Cardiac muscle cell (in vitro differentiated cells and primary cell): ENCODE data around the gene RMND5A. TPM values are rescaled to one million over a fixed set of nuclear protein-coding genes. Genes with fewer than 3 reads are reported as not detected.
A peak's percentile ranks its signal among the peaks of the same experiment; 100 is the strongest.
"Not testable (repeated sequence)": the region's sequence is repeated elsewhere in the genome, so short reads cannot be mapped to it uniquely, and the experiment has no call there.

ENCODE experiments used
- DNase-seq, 2 donors: peaks; one replicate each; pipeline versions ENCODE4 v3.0.0 to v3.0.0-alpha.2; 2010 to 2017; ENCODE audit warnings: low read depth in 1 of 2, low spot score in 1 of 2
- H3K27ac ChIP-seq: fragments of 200-600 bp; sonication (generic); 2 replicates; pipeline ENCODE4 v1.5.1; 2016
- H3K27me3 ChIP-seq: fragments of 200-600 bp; sonication (generic); 2 replicates; pipeline ENCODE4 v1.6.0; 2016; ENCODE audit warnings: control low read depth
- H3K36me3 ChIP-seq: fragments of 200-600 bp; sonication (generic); 2 replicates; pipeline ENCODE4 v1.5.1; 2016; ENCODE audit warnings: control low read depth
- H3K4me1 ChIP-seq: fragments of 200-600 bp; sonication (generic); 2 replicates; pipeline ENCODE4 v1.8.1; 2017; ENCODE audit warnings: low read depth, mild to moderate bottlenecking, mixed run types
- H3K4me3 ChIP-seq: fragments of 200-600 bp; sonication (generic); 2 replicates; pipeline ENCODE4 v1.5.1; 2016; ENCODE audit warnings: mild to moderate bottlenecking
- H3K9me3 ChIP-seq: fragments of 200-600 bp; sonication (generic); 2 replicates; pipeline ENCODE4 v1.5.1; 2017; ENCODE audit warnings: low read depth, mild to moderate bottlenecking, control low read depth
- polyA plus RNA-seq: library from polyadenylated mRNA; unstranded; fragments of >200 nt; fragmentation: Nextera tagmentation; extraction: Ambion mirVana; gene quantifications from 2 replicates; pipeline ENCODE4 v1.2.1, GENCODE V29; 2016
- total RNA-seq: library from RNA; depleted of rRNA; stranded (reverse); fragments of >200 nt; gene quantifications from 2 replicates; pipeline ENCODE4 v1.2.3, GENCODE V29; 2016
- TF ChIP-seq, protein P1 (sequence below): IDR thresholded peaks from 2 replicates; pipeline ENCODE4 v1.5.1; 2012; ENCODE audit warnings: low read depth, mild to moderate bottlenecking, low read length

Gene RMND5A
- total and polyA plus RNA-seq, 2 experiments from 2014 or later: 30.8 to 63.4 TPM

- not testable (repeated sequence) for H3K27ac ChIP-seq, H3K9me3 ChIP-seq, H3K4me1 ChIP-seq, H3K27me3 ChIP-seq, H3K4me3 ChIP-seq, DNase-seq, H3K36me3 ChIP-seq
Observed at GRCh38 chr2:86734896-86735295, 14.8 kb downstream of the RMND5A start.

GRCh38 chr2:86739485-86739884 lies 19.4 kb downstream of the RMND5A start:
- H3K4me3 ChIP-seq, H3K9me3 ChIP-seq, H3K36me3 ChIP-seq, H3K4me1 ChIP-seq, DNase-seq, H3K27ac ChIP-seq, H3K27me3 ChIP-seq: not testable (repeated sequence)

- H3K27ac ChIP-seq, H3K9me3 ChIP-seq, H3K27me3 ChIP-seq, H3K4me1 ChIP-seq, H3K36me3 ChIP-seq, DNase-seq, H3K4me3 ChIP-seq: not testable (repeated sequence)
Observed at GRCh38 chr2:86739889-86740288, 19.8 kb downstream of the RMND5A start.

- not testable (repeated sequence) for H3K4me1 ChIP-seq, H3K27me3 ChIP-seq, H3K27ac ChIP-seq, DNase-seq, H3K4me3 ChIP-seq, H3K9me3 ChIP-seq, H3K36me3 ChIP-seq
Observed at GRCh38 chr2:86741889-86742498, 21.9 kb downstream of the RMND5A start.

GRCh38 chr2:86744152-86744551 lies 24.1 kb downstream of the RMND5A start:
- no peaks in the 10 kb centered on the region for H3K9me3 ChIP-seq
- TF ChIP-seq, protein P1, sequence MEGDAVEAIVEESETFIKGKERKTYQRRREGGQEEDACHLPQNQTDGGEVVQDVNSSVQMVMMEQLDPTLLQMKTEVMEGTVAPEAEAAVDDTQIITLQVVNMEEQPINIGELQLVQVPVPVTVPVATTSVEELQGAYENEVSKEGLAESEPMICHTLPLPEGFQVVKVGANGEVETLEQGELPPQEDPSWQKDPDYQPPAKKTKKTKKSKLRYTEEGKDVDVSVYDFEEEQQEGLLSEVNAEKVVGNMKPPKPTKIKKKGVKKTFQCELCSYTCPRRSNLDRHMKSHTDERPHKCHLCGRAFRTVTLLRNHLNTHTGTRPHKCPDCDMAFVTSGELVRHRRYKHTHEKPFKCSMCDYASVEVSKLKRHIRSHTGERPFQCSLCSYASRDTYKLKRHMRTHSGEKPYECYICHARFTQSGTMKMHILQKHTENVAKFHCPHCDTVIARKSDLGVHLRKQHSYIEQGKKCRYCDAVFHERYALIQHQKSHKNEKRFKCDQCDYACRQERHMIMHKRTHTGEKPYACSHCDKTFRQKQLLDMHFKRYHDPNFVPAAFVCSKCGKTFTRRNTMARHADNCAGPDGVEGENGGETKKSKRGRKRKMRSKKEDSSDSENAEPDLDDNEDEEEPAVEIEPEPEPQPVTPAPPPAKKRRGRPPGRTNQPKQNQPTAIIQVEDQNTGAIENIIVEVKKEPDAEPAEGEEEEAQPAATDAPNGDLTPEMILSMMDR: no peak

DNA sequence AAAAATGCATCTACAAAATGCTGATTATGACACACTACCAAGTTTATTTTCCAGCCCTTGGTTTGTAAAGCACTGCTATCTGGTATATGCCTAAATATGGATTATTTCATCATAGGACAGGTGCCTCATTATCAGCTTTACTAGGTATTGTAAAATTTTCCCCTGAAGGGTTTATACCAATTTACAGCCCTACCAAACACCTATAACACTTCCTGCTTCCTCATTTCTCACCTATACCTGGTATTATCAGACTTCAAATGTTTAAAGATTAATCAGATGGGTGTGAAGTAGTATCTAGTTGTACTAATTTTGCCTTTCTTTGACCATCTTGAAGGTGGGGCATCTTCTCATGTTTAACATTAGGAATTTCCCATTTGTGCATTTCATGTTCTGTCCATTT lies 26.8 kb downstream of the RMND5A start:
- Histone ChIP-seq H3K27ac (no peak overlapping the region), H3K4me3 (no peak overlapping the region), H3K27me3 (no peaks in the 10 kb centered on the region), H3K36me3 (no peaks in the 10 kb centered on the region), H3K4me1 (no peaks in the 10 kb centered on the region), H3K9me3 (peaks cover 5% of the 10 kb centered on the region)
- no peak for DNase-seq
- TF ChIP-seq, protein P1: no peak

More at GRCh38 chr2:86744152-86744551, 24.1 kb downstream of the RMND5A start:
- Histone ChIP-seq H3K27ac (no peak overlapping the region), H3K4me3 (no peak overlapping the region), H3K4me1 (no peaks in the 10 kb centered on the region), H3K27me3 (no peaks in the 10 kb centered on the region), H3K36me3 (no peaks in the 10 kb centered on the region)
- DNase-seq: no peak

GRCh38 chr2:86747711-86748639 lies 27.9 kb downstream of the RMND5A start:
- DNase-seq: peak in 1 of 2 donors; percentile 87
- H3K27ac ChIP-seq: no peak overlapping the region
- peaks cover 5% of the 10 kb centered on the region for H3K9me3 ChIP-seq
- no peaks in the 10 kb centered on the region for H3K27me3 ChIP-seq
- H3K36me3 ChIP-seq: peaks cover under 1% of the 10 kb centered on the region
- no peaks in the 10 kb centered on the region for H3K4me1 ChIP-seq
- TF ChIP-seq, protein P1: no peak
- no peak overlapping the region for H3K4me3 ChIP-seq
